ENCODE measurements around the gene TANC1.

The TANC1 gene

DNA sequence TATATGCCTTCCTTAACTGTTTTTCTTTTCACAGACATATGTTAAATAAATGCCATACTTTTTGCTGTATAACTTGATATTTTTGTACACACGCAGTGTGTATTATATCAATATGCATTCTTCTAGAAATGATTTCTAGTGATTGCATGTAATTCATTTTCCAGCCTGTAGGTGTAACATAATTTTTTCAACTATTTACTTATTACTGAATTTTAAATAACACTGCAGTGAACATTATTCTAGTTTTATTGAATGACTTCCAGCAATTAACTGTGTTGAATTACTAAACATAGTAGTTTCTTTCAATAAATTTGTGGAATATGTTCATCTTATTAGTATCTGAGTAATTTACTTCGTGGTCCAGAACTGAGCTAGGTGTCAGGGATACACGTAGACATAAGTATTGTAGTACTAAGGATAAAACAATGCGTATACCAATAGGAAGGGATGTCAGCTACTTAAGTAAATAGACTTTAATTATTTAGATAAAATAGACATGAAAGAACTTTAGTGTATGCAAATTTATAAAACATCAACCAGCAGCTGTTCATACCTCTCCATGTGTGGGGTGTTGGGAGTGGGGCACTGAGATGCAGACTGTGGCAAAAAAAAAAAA lies 28.0 kb downstream of the TANC1 start:
- no peak for DNase-seq

- no peak for DNase-seq
Observed at GRCh38 chr2:158997037-158997790, 28.8 kb downstream of the TANC1 start.

DNA sequence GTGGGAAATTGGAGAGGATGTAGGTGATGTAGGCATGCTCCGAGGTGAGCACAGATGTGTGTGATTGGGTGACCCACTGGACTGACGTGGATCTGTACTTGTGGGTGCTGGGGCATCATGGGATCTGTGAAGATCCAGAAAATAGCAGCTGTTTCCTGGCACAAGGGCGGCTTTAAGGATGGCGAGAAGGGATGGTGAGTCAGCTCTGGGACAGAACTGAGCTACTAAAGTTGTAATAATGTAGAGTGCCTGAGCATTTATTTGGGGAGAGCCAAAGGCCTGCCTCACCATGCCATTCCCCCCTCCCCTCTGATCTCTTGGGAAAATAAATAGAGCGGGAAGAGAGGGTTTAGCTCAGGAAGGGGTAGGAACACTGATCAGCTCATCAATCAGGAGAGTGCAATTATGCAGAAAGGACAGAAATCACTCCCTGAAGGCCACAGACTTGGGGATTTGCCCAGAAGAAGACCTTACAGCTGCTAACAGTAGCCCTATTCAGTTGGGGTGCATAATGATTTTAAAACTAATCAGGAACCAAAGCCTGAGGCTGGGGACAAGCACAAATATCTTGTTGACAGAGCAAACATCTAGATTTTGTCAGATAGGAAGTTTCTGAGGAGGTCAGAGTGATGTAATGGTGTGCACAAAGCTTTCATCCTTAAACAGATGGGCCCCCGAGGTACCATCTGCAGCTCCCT lies 30.3 kb downstream of the TANC1 start:
- no peak for DNase-seq

GRCh38 chr2:158999458-158999857 lies 31.0 kb downstream of the TANC1 start:
- no peak for DNase-seq

- no peak for DNase-seq
Observed at GRCh38 chr2:159000072-159000471, 31.6 kb downstream of the TANC1 start.

DNA sequence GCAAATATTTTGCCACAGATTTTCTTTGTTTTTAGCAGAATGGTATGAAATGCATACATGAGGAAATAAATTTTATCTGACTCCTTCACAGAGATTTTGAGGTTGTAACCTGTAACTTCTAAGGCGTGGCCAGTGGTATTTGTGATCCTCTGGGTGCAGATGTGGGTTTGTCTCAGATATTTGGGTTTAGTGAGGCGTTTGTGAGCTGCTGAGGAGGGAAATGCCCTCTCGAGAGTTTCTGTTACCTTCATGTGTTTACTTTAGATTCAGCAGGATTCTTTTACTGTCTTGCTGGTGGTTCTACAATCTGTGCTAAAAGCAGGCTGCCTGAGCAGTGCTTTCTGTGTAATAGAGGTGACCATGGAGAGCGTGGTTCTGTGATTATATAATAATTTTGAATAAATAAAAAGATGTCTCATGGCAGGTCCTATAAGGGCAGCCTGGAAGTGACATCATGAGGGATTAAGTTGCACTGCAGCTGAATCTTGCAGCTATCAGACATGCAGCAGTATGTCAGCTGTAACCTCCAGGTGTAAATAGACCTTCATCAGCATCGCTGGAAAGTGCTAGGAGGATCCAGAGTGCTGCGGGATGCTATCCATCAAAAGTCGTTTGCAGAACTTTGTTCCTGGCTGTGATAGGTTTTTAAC lies 34.1 kb downstream of the TANC1 start:
- DNase-seq: no peak

DNA sequence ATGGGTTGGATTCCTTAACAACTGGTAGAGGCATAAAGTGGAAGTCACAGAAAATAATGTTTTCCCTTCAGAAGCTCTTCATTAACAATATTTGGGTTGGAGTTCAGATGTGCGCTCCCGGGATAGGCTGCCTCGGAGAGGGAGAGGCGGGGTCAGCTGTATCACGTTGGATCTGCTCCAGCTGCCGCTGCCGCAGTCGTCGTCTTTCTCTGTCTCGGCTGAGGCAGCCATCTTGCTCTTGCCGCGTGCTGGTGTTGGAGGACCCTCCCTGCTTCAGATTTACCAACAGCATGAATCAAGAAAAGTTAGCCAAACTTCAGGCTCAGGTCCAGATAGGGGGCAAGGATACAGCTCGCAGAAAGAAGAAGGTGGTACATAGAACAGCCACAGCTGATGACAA lies 35.1 kb downstream of the TANC1 start:
- no peak for DNase-seq

DNA sequence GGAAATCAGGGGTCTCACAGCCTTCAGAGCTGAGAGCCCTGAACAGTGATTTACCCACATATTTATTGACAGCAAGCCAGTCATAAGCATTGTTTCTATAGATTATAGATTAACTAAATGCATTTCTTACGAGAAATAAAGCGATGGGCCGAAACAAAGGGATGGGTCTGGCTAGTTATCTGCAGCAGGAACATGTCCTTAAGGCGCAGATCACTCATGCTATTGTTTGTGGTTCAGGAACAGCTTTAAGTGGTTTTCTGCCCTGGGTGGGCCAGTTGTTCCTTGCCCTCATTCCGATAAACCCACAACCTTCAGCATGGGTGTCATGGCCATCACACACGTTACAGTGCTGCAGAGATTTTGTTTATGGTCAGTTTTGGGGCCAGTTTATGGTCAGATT lies 36.4 kb downstream of the TANC1 start:
- no peak for DNase-seq

DNA sequence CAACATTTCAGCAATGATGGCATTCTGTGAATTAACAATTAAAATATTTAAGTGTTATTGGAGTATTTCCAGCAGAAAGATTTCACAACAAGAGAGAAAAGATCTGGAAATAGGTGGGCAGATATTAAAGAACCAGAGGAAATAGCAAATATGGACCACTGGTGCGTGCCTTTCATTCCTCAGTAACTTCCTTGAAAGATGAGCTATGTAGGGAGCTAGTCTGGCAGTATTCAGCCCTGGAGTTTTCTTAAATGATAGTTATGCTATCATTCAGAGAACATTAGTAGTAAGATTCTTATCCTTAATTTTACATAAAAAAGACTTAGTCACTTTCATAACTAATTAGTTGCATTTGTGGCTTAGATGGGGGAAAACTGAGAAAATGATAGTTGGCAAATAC lies 41.5 kb downstream of the TANC1 start:
- no peak for DNase-seq

DNA sequence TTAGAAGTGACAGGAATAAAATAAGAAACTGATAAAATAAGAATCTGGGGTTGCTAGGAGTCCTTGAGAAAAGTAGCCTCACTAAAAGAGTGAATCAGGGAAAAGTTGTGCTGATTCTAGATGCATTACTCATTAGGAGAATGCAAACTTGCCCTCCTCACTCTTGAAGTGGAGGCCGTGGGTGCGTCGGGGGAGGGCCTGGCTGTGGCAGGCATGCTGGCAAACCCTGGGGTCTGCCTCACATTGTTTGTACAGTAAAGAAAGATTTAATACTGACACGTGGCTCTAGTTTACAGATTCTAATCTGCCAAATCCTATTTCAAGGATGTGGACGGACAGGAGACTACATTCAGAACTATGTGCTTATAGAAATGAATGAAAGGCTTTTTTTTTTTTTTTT lies 41.9 kb downstream of the TANC1 start:
- no peak for DNase-seq

DNA sequence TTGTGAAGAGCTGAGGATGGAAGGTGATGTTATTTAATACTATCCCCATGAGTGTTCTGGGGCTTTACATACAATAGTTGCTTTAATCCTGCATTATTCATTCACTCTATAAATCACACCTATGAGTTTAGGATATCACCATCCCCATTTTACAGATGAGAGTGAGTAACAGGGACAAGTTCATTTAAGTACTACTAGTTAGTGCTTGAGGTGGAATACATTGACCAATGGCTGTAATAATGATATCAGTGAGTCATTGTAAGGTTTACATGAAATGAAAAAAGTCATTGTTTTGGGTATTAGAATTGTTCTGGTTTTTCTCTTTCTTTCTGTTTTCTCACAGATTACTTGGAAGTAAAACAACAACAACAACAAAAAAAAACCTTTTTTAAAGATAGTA lies 42.5 kb downstream of the TANC1 start:
- no peak for DNase-seq

DNA sequence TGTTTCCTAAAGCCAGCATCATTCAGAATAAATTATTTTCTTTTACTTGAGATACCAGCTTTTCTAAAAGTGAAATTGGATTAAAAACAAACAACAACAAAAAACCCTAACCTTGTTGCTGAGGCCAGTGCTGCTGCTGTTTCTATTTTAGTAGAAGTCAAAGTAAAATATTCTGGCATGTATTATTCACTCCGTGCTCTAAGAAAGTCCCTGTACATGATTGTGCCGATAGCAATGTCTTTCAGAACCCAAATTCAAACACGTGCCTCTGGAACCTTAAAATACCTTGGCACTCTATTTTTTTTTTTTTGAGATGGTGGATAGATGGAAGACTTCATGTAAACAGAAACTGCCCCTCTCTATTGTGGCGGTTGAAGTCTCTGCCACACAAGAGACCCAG lies 43.7 kb downstream of the TANC1 start:
- DNase-seq: no peak

DNA sequence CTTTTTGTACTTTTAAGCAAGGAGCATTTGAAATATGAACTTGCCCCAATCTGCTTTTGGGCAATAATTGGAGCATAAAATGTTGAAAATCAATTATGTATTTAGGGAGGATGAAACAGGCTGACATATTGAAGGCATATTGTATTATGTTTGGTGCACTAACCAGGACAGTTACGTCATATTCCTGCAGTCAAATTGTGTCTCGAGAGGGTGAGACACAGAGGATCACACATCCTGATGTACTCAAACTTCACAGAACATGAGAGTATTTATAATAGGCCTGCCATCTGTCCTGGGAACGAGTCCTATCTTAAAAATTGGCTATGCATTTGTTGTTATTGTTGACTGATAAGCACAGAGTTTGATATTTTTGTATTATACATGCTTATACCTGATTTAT lies 44.7 kb downstream of the TANC1 start:
- no peak for DNase-seq

- DNase-seq: no peak
Observed at GRCh38 chr2:159015174-159015573, 46.7 kb downstream of the TANC1 start.

GRCh38 chr2:159015823-159016222 lies 47.4 kb downstream of the TANC1 start:
- no peak for DNase-seq

DNA sequence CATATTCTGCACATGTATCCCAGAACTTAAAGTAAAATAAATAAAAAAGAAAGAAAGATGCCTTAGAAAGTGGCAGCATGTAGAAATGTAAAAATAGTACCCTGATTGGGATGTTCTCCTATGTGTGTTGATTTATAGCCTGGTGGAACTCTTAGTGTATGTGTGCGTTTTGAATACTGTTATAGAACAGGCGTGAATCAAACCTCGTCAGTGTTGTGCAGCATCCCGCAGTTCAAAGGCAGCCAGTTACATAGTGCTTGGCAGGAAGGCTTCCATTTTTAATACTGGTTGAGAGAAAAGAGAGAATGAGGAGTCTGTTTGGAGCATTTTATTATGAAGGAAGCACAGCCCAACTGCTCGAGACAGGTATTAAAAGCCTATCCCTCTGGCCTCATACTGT lies 49.4 kb downstream of the TANC1 start:
- DNase-seq: no peak

- no peak for DNase-seq
Observed at GRCh38 chr2:159019021-159019420, 50.6 kb downstream of the TANC1 start.

- no peak for DNase-seq
Observed at GRCh38 chr2:159022019-159022418, 53.6 kb downstream of the TANC1 start.

GRCh38 chr2:159026170-159026569 lies 57.7 kb downstream of the TANC1 start:
- DNase-seq: no peak

DNA sequence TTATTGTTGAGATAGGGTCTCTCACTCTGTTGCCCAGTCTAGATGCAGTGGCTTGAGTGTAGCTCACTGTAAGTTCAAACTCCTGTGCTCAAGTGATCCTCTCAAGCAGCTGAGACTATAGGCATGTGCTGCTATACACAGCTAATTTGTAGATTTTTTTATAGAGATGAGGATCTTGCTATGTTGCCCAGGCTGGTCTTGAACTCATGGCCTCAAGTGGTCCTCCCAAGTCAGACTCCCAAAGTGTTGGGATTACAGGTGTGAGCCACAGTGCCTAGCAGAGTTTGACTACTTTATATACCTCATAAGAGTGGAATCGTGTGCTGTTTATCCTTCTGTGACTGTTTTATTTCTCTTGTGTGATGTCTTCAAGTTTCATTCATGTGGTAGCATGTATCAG lies 60.3 kb downstream of the TANC1 start:
- no peak for DNase-seq

- DNase-seq: no peak
Observed at GRCh38 chr2:159029936-159030335, 61.5 kb downstream of the TANC1 start.

DNA sequence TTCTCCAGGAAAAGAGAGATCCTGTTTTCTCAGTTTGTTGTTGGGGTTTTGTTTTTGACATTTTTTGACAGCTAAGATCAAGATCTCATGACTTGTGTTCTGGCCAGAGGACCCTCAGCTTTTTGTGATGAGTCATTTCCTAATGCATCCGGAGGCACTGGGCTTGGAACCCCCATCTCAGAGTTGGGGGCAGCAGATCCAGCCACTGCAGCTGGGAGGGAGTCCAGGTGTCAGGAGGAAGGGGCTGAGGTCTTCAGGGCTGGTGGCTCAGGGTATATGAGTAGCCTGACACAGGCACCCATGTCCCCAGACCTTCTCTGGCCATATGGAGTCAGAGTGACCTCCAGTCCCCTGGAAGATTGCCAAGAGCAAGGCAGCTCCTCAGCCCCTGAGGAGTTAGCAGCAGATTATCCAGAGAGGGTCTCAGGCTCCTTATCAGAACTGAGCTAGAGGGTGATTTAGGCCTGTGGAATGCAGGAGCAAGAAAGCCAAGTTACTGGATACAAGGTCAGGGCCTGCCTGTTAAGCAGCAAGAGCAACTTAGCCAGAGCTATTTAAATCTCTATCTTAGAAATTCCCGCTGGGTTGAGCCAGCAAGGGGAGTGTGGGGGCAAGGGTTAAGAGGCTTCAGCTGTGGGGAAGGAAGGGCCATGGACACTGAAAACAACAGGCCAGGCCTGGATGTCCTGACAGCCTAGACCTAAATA lies 62.4 kb downstream of the TANC1 start:
- DNase-seq: no peak

GRCh38 chr2:159032146-159032545 lies 63.7 kb downstream of the TANC1 start:
- no peak for DNase-seq
